Brain pericyte (primary cell): ENCODE results near the gene CKMT2.

Source experiments
- DNase-seq: peaks from one replicate; pipeline ENCODE4 v3.0.0-alpha.2; 2012; ENCODE audit warnings: low read depth, low spot score

The CKMT2 gene

GRCh38 chr5:81233080-81233634 is at the start of gene CKMT2:
Gene CKMT2, plus strand, starts transcription at chr5:81233322. Its CDS starts 17,811 bp downstream, at chr5:81251133.
- no peak for DNase-seq

GRCh38 chr5:81183811-81184748 is 49.0 kb upstream of the CKMT2 start:
- DNase-seq: no peak

GRCh38 chr5:81184749-81185110 is 48.4 kb upstream of the CKMT2 start:
- DNase-seq: no peak

GRCh38 chr5:81187885-81188284 is 45.2 kb upstream of the CKMT2 start:
- no peak for DNase-seq

- no peak for DNase-seq
These were observed 44.2 kb upstream of the CKMT2 start for GRCh38 chr5:81188962-81189361.

- DNase-seq: no peak
These were observed 43.1 kb upstream of the CKMT2 start for GRCh38 chr5:81189875-81190498.

GRCh38 chr5:81191726-81192372 is 41.3 kb upstream of the CKMT2 start:
- no peak for DNase-seq

GRCh38 chr5:81192373-81192750 is 40.8 kb upstream of the CKMT2 start:
- DNase-seq: no peak

- peak; percentile 30 for DNase-seq
These were observed 38.3 kb upstream of the CKMT2 start for GRCh38 chr5:81194633-81195334.

GRCh38 chr5:81195335-81195929 is 37.7 kb upstream of the CKMT2 start:
- DNase-seq: no peak

GRCh38 chr5:81202655-81203054 is 30.5 kb upstream of the CKMT2 start:
- DNase-seq: no peak

- DNase-seq: no peak
These were observed 29.4 kb upstream of the CKMT2 start for GRCh38 chr5:81203729-81204128.

GRCh38 chr5:81204205-81204604 is 28.9 kb upstream of the CKMT2 start:
- DNase-seq: no peak

GRCh38 chr5:81205058-81205457 is 28.1 kb upstream of the CKMT2 start:
- DNase-seq: no peak

GRCh38 chr5:81207009-81207408 is 26.1 kb upstream of the CKMT2 start:
- DNase-seq: no peak

GRCh38 chr5:81208904-81209303 is 24.2 kb upstream of the CKMT2 start:
- no peak for DNase-seq

GRCh38 chr5:81209386-81209785 is 23.7 kb upstream of the CKMT2 start:
- DNase-seq: no peak

- no peak for DNase-seq
These were observed 23.1 kb upstream of the CKMT2 start for GRCh38 chr5:81209869-81210493.

GRCh38 chr5:81212211-81212751 is 20.8 kb upstream of the CKMT2 start:
- no peak for DNase-seq

GRCh38 chr5:81213070-81213469 is 20.1 kb upstream of the CKMT2 start:
- no peak for DNase-seq
